Mammary epithelial cell (primary cell): ENCODE data around the gene PRKN.

Source experiments
- EZH2 ChIP-seq: IDR thresholded peaks from 2 replicates; pipeline ENCODE4 v1.6.1; 2012; ENCODE audit warnings: low read length, inconsistent platforms, borderline replicate concordance
- TF ChIP-seq, protein P1 (sequence below), 2 donors: IDR thresholded peaks in 1 of 2; conservative IDR thresholded peaks in 1 of 2; 2 replicates each; pipeline ENCODE4 v1.5.1; 2011 to 2012; ENCODE audit warnings: inconsistent platforms in 2 of 2, low read length in 2 of 2, mild to moderate bottlenecking in 2 of 2, control low read depth in 1 of 2, low read depth in 1 of 2; ENCODE audit not compliant: insufficient read depth in 1 of 2; ENCODE audit errors: extremely low read depth in 1 of 2

DNA sequence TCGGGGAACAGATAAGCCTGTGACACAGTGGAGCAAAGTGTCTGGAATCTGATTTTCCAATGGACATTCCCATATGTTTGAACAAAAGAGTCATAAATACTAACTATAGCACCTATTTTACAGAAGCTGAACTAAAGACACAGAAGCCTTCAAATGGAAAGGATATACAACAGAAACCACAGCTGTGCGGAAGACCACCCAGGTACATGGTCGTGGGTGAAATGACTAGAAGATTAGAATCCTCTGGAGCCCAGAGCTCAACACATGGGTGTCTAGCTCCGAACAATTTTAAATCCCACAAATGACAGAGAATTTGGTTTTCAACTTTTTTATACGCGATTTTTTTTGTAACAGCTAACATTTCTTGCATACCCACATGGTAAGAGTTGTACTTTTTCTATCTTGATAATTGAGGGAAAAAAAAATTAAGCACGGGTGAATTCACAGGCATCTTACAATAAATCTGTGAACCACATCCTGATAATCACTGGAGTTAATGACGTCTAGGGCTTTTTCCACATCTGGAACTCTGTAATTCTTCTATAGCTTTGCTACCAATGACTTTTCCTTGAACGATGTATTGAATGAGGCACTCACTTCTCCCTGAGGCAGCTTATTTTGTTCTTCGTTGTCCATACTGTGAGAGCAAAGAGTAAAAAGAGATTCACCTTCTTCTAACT lies 1182.6 kb downstream of the PRKN start:
- TF ChIP-seq, protein P1, sequence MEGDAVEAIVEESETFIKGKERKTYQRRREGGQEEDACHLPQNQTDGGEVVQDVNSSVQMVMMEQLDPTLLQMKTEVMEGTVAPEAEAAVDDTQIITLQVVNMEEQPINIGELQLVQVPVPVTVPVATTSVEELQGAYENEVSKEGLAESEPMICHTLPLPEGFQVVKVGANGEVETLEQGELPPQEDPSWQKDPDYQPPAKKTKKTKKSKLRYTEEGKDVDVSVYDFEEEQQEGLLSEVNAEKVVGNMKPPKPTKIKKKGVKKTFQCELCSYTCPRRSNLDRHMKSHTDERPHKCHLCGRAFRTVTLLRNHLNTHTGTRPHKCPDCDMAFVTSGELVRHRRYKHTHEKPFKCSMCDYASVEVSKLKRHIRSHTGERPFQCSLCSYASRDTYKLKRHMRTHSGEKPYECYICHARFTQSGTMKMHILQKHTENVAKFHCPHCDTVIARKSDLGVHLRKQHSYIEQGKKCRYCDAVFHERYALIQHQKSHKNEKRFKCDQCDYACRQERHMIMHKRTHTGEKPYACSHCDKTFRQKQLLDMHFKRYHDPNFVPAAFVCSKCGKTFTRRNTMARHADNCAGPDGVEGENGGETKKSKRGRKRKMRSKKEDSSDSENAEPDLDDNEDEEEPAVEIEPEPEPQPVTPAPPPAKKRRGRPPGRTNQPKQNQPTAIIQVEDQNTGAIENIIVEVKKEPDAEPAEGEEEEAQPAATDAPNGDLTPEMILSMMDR (conservative IDR thresholded peaks at IDR 0.05 in 1 of 2, IDR thresholded peaks at IDR 0.05 in 1 of 2; ENCODE audit: extremely low read depth in 1 of 2, insufficient read depth in 1 of 2, low read depth in 1 of 2, low read length in 2 of 2), result no peak
- TF ChIP-seq EZH2, result no peak
